DMS153 (cell line): ENCODE results near the gene UNC119B.
"Not testable (repeated sequence)": the region's sequence is repeated elsewhere in the genome, so short reads cannot be mapped to it uniquely, and the experiment has no call there.

Source experiments
- DNase-seq: peaks from one replicate; lab custom pipeline; 2025; lab: John Stamatoyannopoulos, UW

UNC119B gene

DNA sequence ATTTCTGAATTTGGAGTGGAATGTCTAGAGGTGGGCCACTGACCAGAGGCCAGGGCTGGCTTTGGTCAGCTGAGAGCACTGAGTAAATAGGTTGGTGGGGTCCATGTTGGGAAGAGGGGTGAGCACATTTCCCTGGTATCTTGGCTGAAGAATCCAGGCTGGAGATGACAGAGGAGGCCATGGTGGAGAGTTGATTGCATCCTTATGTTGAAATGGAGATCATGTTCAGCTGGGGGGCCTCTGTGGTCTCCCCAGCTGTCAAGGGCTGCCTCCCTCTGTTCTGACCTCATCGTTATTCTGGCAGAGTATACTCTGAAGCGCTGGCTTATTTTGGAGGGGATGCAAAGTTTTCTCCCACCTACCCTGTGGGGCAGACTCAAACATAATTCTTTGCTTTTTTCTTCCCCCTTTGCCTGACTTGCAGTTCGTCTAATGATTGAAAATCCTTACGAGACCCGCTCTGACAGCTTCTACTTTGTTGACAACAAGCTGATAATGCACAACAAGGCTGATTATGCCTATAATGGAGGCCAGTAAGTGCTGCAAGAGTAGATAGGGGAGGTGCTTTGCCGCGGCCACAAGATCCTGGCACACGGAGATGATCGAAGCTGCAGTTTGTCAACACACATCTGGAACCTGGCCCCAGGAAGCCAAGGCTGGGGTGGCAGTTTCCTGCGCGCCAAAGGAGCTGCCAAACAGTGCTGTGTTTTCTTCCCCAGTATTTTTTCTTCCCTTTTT lies 9.4 kb downstream of the UNC119B start:
- no peak for DNase-seq

DNA sequence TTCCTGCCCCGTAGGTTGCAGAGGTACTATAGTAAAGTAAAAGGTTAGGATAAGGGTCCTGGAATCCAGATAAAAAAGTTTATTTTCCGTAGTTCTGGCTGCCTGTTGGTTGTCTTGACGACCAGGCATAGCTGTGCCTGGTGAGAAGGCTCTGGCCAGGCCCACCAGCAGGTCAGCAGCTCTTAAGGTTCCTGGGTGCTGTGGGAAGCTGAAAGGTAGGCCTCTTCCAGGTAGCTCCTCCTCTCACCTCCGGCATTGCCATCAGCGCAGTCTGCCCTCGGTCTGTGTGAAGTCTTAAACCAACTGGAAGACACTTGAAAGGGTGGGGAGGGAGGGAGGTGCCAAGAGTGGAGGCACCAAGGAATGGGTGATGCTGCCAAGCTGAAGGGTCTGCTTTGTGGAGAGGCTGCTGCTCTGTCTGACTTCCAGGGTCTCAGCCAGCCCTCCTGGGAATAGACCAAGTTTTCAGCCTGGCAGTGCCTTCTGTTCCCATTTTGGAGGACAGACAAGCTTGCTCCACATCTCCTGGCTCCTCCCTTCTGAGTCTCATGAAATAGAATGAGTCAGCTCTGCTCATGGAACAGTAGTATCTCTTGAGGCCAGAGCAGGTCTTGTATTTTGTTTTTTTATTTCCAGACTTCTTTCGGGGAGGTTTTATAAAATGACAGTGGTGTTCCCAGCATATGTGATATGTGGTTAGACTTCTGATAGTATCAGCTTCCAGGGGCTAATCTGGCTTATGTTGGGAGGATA lies 10.2 kb downstream of the UNC119B start:
- no peak for DNase-seq

GRCh38 chr12:120720987-120721801 lies 10.9 kb downstream of the UNC119B start:
- DNase-seq = no peak

DNA sequence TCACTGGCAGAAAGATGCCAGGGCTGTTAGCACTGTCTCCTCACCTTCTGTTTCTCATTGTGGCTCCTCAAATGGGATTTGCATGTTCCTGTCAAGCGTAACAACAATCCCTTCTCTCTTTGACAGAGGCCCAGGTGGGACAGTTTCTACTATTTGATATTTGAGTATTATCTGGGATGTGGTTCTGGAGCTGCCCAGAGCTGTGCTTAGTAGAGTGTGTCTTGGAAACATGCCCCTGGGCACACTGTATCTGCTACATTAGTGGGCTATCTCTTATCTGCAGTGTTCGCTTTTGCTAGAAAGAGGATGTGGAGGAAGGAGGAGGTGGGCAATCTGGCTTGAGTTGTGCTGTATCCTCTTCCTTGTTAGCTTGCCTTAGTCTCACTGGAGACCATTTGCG lies 11.6 kb downstream of the UNC119B start:
- DNase-seq = no peak

DNA sequence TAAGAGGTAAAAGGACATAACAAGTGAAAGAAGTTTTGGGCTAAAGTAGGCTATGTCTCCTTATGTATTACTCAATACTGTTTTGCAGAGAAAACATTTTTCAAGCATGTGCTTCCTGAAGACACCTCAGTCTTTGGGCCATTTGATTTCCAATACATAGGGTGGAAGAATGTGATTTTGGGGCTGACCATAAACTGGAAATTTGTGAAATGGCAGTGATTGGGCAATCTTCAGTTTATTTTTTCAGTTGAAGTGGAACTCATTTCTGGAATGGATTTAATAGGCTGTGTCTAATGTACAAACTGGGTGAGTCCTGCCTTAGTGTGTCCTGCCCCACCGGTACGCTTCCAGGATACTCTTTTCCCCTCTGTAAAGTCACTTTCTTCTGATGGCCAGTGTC lies 12.5 kb downstream of the UNC119B start:
- no peak for DNase-seq

GRCh38 chr12:120724720-120725119 lies 14.5 kb downstream of the UNC119B start:
- DNase-seq = no peak

- DNase-seq = no peak
These were observed 14.9 kb downstream of the UNC119B start for GRCh38 chr12:120725151-120725658.

DNA sequence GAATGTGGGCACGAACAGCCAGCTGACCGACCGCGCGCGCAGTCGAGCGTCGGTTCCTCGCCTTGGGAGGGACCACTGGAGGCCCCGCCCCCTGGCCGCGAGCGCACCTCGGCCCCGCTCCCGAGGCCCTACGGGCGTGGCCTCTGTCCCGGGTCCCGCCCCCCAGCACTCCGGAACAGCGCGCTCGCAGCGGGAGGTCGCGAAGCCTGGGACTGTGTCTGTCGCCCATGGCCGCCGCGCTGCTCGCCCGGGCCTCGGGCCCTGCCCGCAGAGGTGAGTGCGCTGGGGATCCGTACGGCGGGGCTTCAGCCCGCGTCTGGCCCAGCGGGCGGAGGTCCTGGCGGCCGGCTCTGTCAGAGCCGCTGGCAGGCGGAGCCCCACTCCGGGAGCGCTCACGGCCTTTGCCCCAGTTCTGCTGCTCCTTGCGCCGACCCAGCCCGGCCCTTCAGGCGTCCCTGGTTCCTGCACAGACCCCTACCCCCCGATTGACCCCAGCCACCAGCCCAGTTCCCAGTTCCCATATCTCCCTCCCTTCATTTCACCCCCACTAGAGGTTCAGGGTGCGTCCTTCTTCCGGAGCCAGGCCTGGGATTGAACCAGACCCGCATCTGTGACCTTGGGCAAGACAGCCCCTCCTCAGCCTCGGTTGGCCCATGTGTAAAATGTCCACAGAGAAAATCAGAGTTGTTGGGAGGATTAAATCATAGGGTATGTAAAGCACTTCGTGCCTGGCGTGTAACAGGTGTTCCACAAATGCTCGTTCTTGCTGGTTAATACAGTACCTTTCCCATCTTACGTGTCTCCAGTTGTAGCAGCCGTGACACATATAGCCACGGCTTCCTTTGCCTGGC lies 15.6 kb downstream of the UNC119B start, which contains the start of gene ACADS:
Gene ACADS, plus strand, starts transcription at position 168 of the 851 bp plus-strand sequence. Its CDS starts 60 bp downstream, at position 228.
- DNase-seq = peak; percentile 75

- DNase-seq = no peak
These were observed 16.2 kb downstream of the UNC119B start for GRCh38 chr12:120726510-120726793.

- DNase-seq = no peak
These were observed 16.7 kb downstream of the UNC119B start for GRCh38 chr12:120726961-120727360.

DNA sequence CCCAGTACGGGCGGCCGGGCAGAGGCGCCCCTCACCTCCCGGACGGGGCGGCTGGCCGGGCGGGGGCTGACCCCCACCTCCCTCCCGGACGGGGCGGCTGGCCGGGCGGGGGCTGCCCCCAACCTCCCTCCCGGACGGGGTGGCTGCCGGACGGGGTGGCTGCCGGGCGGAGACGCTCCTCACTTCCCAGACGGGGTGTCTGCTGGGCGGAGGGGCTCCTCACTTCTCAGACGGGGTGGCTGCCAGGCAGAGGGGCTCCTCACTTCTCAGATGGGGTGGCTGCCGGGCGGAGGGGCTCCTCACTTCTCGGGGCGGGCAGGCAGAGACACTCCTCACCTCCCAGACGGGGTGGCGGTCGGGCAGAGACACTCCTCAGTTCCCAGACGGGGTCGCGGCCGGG lies 21.9 kb downstream of the UNC119B start:
- DNase-seq = not testable (repeated sequence)

DNA sequence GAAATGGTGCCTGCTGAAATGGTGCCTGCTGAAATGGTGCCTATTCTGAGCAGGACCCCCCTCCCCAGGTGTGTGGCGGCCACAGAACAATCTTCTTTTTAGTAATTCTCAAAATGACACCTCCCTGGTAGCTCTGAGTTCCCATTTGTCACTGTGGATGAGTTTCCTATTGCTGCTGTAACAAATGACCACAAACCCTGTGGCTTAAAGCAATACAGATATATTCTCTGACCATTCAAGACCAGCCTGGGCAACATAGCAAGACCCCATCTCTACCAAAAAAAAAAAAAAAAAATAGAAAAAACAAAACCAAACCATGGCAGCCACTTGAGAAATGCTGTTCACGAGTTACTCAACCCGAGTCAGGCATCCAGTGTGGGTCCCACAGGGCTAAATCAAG lies 23.3 kb downstream of the UNC119B start:
- DNase-seq = no peak

- DNase-seq = no peak
These were observed 24.0 kb downstream of the UNC119B start for GRCh38 chr12:120734210-120734609.

DNA sequence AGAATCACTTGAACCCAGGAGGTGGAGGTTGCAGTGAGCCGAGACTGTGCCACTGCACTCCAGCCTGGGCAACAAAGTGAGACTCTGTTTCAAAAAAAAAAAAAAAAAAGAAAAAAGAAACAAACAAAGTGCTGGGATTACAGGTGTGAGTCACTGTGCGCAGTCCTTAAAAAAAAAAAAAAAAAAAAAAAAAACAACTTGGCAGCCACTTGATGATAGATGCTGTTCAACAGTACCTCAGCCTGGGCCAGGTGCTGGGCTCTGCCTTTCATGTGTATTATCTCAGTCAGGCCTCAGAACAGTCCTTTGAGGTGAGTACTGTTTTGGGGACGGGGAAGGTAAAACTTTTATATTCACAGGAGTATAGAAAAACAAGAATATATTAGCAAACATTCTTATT lies 24.9 kb downstream of the UNC119B start:
- DNase-seq = no peak

DNA sequence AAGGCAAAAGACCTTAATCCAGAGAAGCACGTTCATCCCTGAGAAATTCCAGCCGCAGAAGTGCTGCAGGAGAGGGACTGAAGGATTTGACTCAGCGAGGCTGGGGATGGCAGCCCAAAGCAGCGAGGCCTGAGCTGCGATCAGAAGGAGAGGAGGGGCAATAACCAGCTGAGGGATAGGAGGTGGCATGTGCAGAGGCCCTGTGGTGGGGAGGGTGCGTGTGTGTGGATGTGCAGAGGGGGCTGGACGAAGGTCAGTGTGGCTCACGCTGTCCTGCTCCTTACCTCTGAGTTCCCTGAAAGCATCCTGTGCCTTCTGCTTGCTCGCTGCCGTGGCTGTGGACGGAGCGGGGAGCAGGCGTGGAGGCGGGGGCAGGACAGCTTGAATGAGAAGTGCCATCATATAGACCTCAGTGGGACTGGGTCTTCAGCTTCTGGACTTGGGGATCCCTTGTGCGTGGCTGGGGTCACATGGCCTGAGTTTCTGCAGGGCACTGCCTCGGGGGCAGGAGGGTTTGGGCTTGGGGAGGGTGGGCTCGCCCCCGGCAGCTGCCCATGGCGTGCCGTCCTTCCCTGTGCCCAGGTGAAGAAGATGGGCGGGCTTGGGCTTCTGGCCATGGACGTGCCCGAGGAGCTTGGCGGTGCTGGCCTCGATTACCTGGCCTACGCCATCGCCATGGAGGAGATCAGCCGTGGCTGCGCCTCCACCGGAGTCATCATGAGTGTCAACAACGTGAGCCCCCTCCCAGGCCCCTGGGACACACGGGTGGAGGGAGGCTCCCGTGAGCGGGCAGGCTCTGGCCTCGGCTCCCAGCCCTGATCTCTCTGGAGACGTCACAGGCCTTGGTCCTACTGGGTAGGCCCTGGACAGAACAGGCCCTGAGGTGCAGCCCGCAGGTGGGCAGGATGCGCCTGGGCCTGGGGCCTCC lies 26.4 kb downstream of the UNC119B start:
- DNase-seq = no peak

DNA sequence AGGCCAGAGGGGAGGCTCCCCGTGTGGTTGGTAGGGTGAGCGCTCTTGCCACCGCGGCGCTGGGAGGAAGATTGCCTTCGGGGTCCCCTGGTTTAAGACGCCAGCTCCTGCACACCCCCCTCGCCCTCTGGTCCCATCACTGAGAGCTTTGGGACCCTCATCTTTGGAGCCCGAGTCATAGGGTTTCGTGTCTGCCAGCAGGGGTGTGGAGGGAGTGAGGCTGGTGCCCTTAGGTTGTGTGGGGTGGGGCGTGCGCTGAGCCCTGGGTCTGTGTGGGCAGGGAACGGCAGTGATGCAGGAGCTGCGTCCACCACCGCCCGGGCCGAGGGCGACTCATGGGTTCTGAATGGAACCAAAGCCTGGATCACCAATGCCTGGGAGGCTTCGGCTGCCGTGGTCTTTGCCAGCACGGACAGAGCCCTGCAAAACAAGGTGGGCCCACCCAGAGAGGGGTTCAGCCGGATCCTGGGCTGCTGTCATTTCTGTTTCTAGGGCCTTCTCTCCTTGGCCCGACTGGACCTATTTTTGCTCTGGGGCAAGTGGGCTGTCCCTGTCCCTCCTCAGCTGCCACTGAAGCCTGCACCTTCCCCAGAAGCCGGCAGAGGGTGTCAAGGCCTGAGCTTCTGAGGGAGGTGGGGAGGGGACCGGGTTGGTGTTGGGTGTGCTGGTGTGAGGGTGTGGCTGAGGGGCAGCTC lies 27.4 kb downstream of the UNC119B start:
- DNase-seq = no peak

GRCh38 chr12:120738252-120739030 lies 28.2 kb downstream of the UNC119B start:
- DNase-seq = no peak

DNA sequence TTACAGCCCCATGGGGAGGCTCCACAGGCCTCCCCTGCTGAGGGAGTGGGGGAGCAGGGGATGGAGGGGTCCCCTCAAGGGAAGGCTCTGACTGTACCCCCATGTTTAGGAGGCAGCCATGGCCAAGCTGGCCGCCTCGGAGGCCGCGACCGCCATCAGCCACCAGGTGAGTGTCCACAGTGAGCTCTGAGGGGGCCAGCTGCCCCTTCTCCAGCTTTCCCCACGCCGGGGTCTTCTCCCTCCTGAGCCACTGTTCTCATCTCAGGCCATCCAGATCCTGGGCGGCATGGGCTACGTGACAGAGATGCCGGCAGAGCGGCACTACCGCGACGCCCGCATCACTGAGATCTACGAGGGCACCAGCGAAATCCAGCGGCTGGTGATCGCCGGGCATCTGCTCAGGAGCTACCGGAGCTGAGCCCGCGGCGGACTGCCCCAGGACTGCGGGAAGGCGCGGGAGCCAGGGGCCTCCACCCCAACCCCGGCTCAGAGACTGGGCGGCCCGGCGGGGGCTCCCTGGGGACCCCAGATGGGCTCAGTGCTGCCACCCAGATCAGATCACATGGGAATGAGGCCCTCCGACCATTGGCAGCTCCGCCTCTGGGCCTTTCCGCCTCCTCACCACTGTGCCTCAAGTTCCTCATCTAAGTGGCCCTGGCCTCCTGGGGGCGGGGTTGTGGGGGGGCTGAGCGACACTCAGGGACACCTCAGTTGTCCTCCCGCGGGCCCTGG lies 28.9 kb downstream of the UNC119B start:
- no peak for DNase-seq
